CD4-positive, alpha-beta T cell treated with Interleukin-2 at 100 ng/mL for 4 hours (primary cell): ENCODE results near the gene KIAA0319L.
A peak's percentile ranks its signal among the peaks of the same experiment; 100 is the strongest.
"Not testable (repeated sequence)": the region's sequence is repeated elsewhere in the genome, so short reads cannot be mapped to it uniquely, and the experiment has no call there.

Experiments
- DNase-seq: peaks from one replicate; pipeline ENCODE4 v3.0.0-alpha.2; 2020; ENCODE audit warnings: low spot score

KIAA0319L gene

GRCh38 chr1:35580949-35581388 lies 23.8 kb upstream of the KIAA0319L start:
- DNase-seq: no peak

GRCh38 chr1:35577071-35577998 lies 20.1 kb upstream of the KIAA0319L start:
- DNase-seq: peak; percentile 57

- not testable (repeated sequence) for DNase-seq
Measured at GRCh38 chr1:35576766-35577070, 19.5 kb upstream of the KIAA0319L start.

GRCh38 chr1:35576061-35576765 lies 19.0 kb upstream of the KIAA0319L start:
- no peak for DNase-seq

- no peak for DNase-seq
Measured at GRCh38 chr1:35575416-35575958, 18.3 kb upstream of the KIAA0319L start.

- no peak for DNase-seq
Measured at GRCh38 chr1:35574655-35575415, 17.6 kb upstream of the KIAA0319L start.

DNA sequence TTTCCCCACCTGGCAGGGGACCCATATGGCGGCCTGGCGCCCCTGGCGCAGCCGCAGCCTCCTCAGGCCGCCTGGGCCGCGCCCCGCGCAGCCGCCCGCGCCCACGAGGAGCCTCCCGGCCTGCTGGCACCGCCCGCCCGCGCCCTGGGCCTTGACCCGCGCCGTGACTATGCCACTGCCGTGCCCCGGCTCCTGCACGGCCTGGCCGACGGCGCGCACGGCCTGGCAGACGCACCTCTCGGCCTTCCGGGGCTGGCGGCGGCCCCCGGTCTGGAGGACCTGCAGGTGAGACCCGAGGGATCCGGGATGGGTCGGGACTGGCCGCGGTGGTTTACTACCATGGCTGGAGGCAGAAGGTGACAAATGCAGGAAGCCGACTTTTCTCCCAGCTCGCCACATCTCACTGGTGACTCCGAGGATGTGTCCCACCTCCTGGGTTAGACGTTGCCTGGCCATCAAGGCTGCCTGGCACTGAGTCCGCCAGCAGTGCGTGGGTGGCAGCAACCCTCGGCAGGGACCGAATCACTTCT lies 17.0 kb upstream of the KIAA0319L start:
- DNase-seq: no peak

GRCh38 chr1:35573198-35574124 lies 16.3 kb upstream of the KIAA0319L start, which contains the start of gene TFAP2E:
TFAP2E (plus strand) TSS chr1:35573314; CDS start chr1:35573578, 264 bp downstream.
- no peak for DNase-seq

DNA sequence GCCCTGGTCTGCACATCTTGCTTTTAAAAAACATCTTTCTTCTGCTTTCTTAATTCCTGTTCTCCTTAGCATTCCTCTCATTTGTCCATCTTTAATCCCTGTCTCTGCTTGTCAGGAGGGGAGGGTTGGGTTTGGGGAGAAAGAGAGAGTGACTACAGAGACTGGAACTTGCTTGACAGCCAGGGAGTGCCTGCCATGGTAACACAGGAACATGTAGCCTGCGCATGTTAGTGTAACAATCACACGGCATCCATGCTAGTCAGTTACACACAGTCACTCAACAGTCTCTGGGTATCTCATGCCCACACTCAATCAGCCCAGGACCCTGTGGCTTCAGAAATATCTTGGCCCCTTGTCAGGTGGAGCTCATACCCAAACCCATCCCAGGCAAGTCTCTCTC lies 15.1 kb upstream of the KIAA0319L start:
- no peak for DNase-seq

- no peak for DNase-seq
Measured at GRCh38 chr1:35571263-35571662, 14.1 kb upstream of the KIAA0319L start.

GRCh38 chr1:35570589-35571137 lies 13.5 kb upstream of the KIAA0319L start:
- DNase-seq: no peak

- DNase-seq: no peak
Measured at GRCh38 chr1:35569936-35570335, 12.7 kb upstream of the KIAA0319L start.

- peak; percentile 72 for DNase-seq
Measured at GRCh38 chr1:35568975-35569395, 11.8 kb upstream of the KIAA0319L start.

- no peak for DNase-seq
Measured at GRCh38 chr1:35567947-35568558, 10.8 kb upstream of the KIAA0319L start.

DNA sequence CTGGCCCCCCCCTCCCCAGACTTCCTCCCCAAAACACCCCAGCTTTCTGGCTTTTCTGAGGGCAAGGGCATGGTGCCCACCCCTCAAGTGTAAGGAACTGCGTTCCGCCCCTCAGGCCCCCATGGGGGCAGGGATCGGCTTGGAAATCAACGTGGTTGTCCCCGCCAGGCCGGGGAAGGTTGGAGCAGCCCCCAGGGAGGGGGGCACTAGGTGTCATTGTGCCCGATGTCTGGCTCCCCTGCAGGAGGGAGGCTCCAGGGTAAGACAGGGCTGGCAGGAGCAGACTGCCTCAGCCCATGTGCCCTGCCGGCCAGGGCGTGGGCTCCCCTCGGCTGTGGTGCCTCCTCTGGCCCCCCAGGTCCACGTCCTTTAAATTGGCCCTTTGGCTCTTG lies 8.5 kb upstream of the KIAA0319L start:
- DNase-seq: no peak

DNA sequence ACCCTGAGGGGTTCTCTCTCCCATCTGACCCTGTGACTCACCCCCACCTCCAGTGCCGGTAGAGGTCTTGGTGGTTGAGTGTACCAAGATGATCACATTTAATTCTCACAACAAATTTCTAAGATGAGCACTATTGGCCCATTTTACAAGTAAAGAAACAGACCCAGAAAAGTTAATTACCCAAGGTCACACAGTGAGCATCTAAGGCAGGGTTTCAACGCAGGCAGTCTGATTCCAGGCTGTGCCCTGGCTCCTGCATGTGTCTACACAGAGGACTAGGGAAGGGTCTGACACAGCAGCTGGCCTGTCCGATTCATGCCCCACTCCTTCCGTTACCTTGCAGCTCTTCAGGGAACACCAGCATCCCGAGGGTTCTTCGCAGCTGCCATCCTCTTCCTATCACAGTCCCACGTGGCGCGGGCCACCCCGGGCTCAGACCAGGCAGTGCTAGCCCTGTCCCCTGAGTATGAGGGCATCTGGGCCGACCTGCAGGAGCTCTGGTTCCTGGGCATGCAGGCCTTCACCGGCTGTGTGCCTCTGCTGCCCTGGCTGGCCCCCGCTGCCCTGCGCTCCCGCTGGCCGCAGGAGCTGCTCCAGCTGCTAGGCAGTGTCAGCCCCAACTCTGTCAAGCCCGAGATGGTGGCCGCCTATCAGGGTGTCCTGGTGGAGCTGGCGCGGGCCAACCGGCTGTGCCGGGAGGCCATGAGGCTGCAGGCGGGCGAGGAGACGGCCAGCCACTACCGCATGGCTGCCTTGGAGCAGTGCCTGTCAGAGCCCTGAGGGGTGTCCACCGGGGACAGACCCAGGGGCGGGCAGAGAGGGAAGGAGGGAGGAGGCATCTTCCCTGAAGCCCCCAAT lies 7.9 kb upstream of the KIAA0319L start:
- DNase-seq: no peak

DNA sequence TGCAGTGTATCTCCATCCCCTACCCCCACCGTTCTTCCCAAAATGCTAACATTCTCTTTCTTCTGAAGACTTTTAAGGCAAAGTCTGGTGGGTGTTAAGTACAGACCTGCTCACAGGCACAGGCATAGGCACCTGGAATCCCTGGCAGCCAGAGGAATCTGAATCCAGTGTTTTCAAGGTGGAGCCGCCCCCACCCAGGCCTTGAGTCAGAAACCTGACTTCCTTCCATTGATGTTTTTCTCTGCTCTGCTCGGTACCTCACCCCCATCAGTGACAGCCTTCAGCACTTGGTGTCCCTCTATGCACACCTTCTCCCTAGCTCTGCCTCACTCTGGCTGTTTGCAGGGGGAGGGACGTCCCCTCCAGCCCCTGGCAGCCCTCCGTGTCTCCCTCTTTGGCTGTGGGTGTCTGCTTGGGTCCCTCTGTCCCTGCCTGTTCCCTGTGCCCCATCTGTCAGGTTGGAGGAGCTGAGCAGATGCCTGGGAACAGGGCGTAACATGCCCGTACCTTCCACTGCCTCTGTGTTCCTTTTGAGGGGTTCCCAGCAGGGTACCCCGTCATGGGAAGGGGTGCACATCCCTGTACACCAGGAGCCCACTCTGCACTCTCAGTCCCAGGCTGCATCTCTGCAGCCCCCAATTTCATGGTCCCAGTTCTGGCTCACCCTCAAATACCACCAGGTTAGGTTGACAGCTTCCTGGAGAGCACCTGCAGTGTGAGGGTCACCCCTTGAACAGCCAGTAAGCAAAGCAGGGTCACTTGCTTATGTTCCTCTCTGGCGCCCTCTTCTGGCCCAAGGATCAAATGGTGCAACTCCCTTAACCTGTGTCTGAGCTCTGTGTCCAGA lies 7.1 kb upstream of the KIAA0319L start:
- peak; percentile 83 for DNase-seq

DNA sequence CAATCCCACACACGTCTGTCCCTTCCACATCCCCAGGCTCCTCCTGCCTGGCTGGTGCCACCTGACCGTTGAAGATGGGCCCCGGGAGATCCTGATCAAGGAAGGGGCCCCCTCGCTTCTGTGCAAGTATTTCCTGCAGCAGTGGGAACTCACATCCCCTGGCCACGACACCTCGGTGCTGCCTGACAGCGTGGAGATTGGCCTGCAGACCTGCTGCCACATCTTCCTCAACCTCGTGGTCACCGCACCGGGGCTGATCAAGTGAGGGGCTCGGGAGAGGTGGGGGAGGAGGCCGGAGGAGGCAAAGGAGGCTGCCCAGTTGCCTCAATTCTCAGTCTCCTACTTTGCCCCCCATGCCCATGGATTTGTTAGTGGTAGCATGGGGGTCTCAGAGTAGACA lies 6.0 kb upstream of the KIAA0319L start:
- no peak for DNase-seq
